Measurements from ENCODE around the gene ANO6. TPM values are rescaled to one million over a fixed set of nuclear protein-coding genes. Genes with fewer than 3 reads are reported as not detected.

Gene ANO6
- total and polyA plus RNA-seq, 10 donors, result 2.3 to 38.5 (median 31.7) TPM

- Histone ChIP-seq H3K36me3 (no peaks in the 10 kb centered on the region), H3K27ac (no peak overlapping the region), H3K9me3 (no peaks in the 10 kb centered on the region), H3K27me3 (replicated peaks in 1 of 7) (no peaks in the 10 kb centered on the region), H3K4me3 (no peak overlapping the region), H3K4me1 (peaks cover 0 to 31% (median 13%) of the 10 kb centered on the region in 6 donors)
- TF ChIP-seq POLR2AphosphoS5 (IDR thresholded peaks at IDR 0.05) (no peak), CTCF (IDR thresholded peaks at IDR 0.05 in 8 of 11, conservative IDR thresholded peaks at IDR 0.05 in 3 of 11) (no peak), POLR2A (IDR thresholded peaks at IDR 0.05) (no peak)
- intact Hi-C loops (cut with DNase I; ENCODE audit: low total_unique reads), result no loop called here
- no peak for DNase-seq
Measured at GRCh38 chr12:45247589-45247988, 31.7 kb downstream of the ANO6 start.

- H3K27me3 ChIP-seq (replicated peaks in 1 of 7), result no peaks in the 10 kb centered on the region
- intact Hi-C loops (cut with DNase I; ENCODE audit: low total_unique reads), result no loop called here
- H3K36me3 ChIP-seq, result no peaks in the 10 kb centered on the region
- H3K4me3 ChIP-seq, result no peak overlapping the region
- no peaks in the 10 kb centered on the region for H3K9me3 ChIP-seq
- WGBS, 5 donors, result 93 to 100% (median 95%) methylated on average over 1 of the region's 1 CpG
- TF ChIP-seq CTCF (IDR thresholded peaks at IDR 0.05 in 8 of 11, conservative IDR thresholded peaks at IDR 0.05 in 3 of 11), result no peak
- no peak for TF ChIP-seq POLR2A (IDR thresholded peaks at IDR 0.05)
- TF ChIP-seq POLR2AphosphoS5 (IDR thresholded peaks at IDR 0.05), result no peak
- H3K4me1 ChIP-seq, result peaks cover 0 to 30% (median 13%) of the 10 kb centered on the region in 6 donors
- DNase-seq, result no peak
- no peak overlapping the region for H3K27ac ChIP-seq
Measured at GRCh38 chr12:45248095-45248494, 32.2 kb downstream of the ANO6 start.

GRCh38 chr12:45254254-45254653, 38.4 kb downstream of the ANO6 start:
- no peaks in the 10 kb centered on the region for H3K27me3 ChIP-seq (replicated peaks in 1 of 7)
- H3K9me3 ChIP-seq, result no peaks in the 10 kb centered on the region
- H3K36me3 ChIP-seq, result no peaks in the 10 kb centered on the region
- peaks cover 0 to 24% (median 13%) of the 10 kb centered on the region in 6 donors for H3K4me1 ChIP-seq
- H3K27ac ChIP-seq, result no peak overlapping the region
- DNase-seq, result no peak
- TF ChIP-seq CTCF (IDR thresholded peaks at IDR 0.05 in 8 of 11, conservative IDR thresholded peaks at IDR 0.05 in 3 of 11) (no peak), POLR2A (IDR thresholded peaks at IDR 0.05) (no peak), POLR2AphosphoS5 (IDR thresholded peaks at IDR 0.05) (no peak)
- intact Hi-C loops (cut with DNase I; ENCODE audit: low total_unique reads), result no loop called here
- WGBS, 5 donors, result 87 to 96% (median 91%) methylated on average over 1 of the region's 1 CpG
- no peak overlapping the region for H3K4me3 ChIP-seq

- Histone ChIP-seq H3K9me3 (no peaks in the 10 kb centered on the region), H3K27me3 (replicated peaks in 1 of 7) (no peaks in the 10 kb centered on the region), H3K4me1 (peaks cover 0 to 33% (median 18%) of the 10 kb centered on the region in 6 donors), H3K27ac (no peak overlapping the region), H3K4me3 (no peak overlapping the region), H3K36me3 (no peaks in the 10 kb centered on the region)
- TF ChIP-seq POLR2AphosphoS5 (IDR thresholded peaks at IDR 0.05) (no peak), POLR2A (IDR thresholded peaks at IDR 0.05) (no peak), CTCF (IDR thresholded peaks at IDR 0.05 in 8 of 11, conservative IDR thresholded peaks at IDR 0.05 in 3 of 11) (no peak)
- intact Hi-C loops (cut with DNase I; ENCODE audit: low total_unique reads), result no loop called here
- DNase-seq, result no peak
Measured at GRCh38 chr12:45256721-45257120, 40.8 kb downstream of the ANO6 start.
